HepG2 (cell line): Measurements from ENCODE around the gene PSMD1. TPM values are rescaled to one million over a fixed set of nuclear protein-coding genes. Genes with fewer than 3 reads are reported as not detected.

Experiments used
- ERF ChIP-seq: IDR thresholded peaks from 2 replicates; pipeline ENCODE4 v1.6.1; 2018; ENCODE audit warnings: missing biosample characterization, missing genetic modification reagents
- FOXA1 ChIP-seq, 2 experiments: fragments of 450-650 bp in 1 of 2; sonication (generic) in 1 of 2; formaldehyde crosslinking in 1 of 2; IDR thresholded peaks; 2 replicates each; pipeline versions ENCODE4 v1.4.0 to v1.6.1; 2016 to 2020; ENCODE audit warnings: missing genetic modification reagents in 1 of 2
- GFI1 ChIP-seq: sonication (generic); formaldehyde crosslinking; IDR thresholded peaks from 2 replicates; pipeline ENCODE4 v1.5.0; 2020; ENCODE audit warnings: missing genetic modification reagents, mild to moderate bottlenecking, borderline replicate concordance
- MIXL1 ChIP-seq: IDR thresholded peaks from 2 replicates; pipeline ENCODE4 v1.6.1; 2016
- NCOR1 ChIP-seq: fragments of 200-600 bp; sonication (generic); IDR thresholded peaks from 2 replicates; pipeline ENCODE4 v1.7.0; 2017; ENCODE audit warnings: antibody characterized with exemption, low read length, borderline replicate concordance
- NFE2L2 ChIP-seq: fragments of 150-350 bp; IDR thresholded peaks from 2 replicates; pipeline ENCODE4 v1.6.1; 2014; ENCODE audit warnings: low read length
- RNF2 ChIP-seq: fragments of 450-650 bp; conservative IDR thresholded peaks from 2 replicates; pipeline ENCODE4 v1.6.1; 2016; ENCODE audit warnings: low read depth
- SOX13 ChIP-seq, 3 experiments: fragments of 450-650 bp in 1 of 3; sonication (generic) in 1 of 3; formaldehyde crosslinking in 1 of 3; IDR thresholded peaks in 2 of 3; conservative IDR thresholded peaks in 1 of 3; 2 replicates each; pipeline versions ENCODE4 v1.5.0 to v1.6.1; 2016 to 2020; ENCODE audit warnings: antibody characterized with exemption in 1 of 3, mild to moderate bottlenecking in 1 of 3, missing compliant biosample characterization in 1 of 3, missing genetic modification reagents in 1 of 3, moderate library complexity in 1 of 3
- SP4 ChIP-seq: sonication (generic); formaldehyde crosslinking; IDR thresholded peaks from 2 replicates; pipeline ENCODE4 v1.8.1; 2023; ENCODE audit warnings: mild to moderate bottlenecking, missing genetic modification reagents
- TBX2 ChIP-seq: sonication (generic); formaldehyde crosslinking; IDR thresholded peaks from 2 replicates; pipeline ENCODE4 v1.5.0; 2020; ENCODE audit warnings: missing genetic modification reagents, mild to moderate bottlenecking, borderline replicate concordance
- ZNF546 ChIP-seq: sonication (generic); formaldehyde crosslinking; conservative IDR thresholded peaks from 2 replicates; pipeline ENCODE4 v1.8.1; 2023; ENCODE audit warnings: mild to moderate bottlenecking, missing genetic modification reagents
- ZNF878 ChIP-seq: sonication (generic); formaldehyde crosslinking; IDR thresholded peaks from 2 replicates; pipeline ENCODE4 v1.8.1; 2023; ENCODE audit warnings: mild to moderate bottlenecking, missing genetic modification reagents, moderate library complexity
- polyA plus RNA-seq, 8 experiments: library from polyadenylated mRNA; depleted of rRNA in 3 of 8; stranded (reverse) in 7 of 8; unstranded in 1 of 8; fragments of >200 nt; fragmentation: Illumina TruSeq in 4 of 8; extraction: Trizol in 4 of 8; gene quantifications; 2 replicates each; pipeline versions ENCODE4 v1.2.1 to v1.2.3, GENCODE V29; 2011 to 2016; ENCODE audit warnings: low read depth in 4 of 8, missing spikeins in 1 of 8, mixed read lengths in 1 of 8; ENCODE audit not compliant: insufficient read depth in 1 of 8
- total RNA-seq, 5 experiments: library from RNA; depleted of rRNA; stranded (reverse); fragments of >200 nt; fragmentation: Illumina TruSeq; extraction: Trizol; gene quantifications; 2 replicates each; pipeline ENCODE4 v1.2.3, GENCODE V29; 2016; ENCODE audit warnings: low read depth in 1 of 5
- TF ChIP-seq, protein P1 (sequence below): sonication (generic); formaldehyde crosslinking; IDR thresholded peaks from 2 replicates; pipeline ENCODE4 v1.4.0; 2020; ENCODE audit warnings: missing genetic modification reagents
- TF ChIP-seq, protein P2 (sequence below): sonication (generic); formaldehyde crosslinking; IDR thresholded peaks from 2 replicates; pipeline ENCODE4 v1.4.0; 2020; ENCODE audit warnings: missing genetic modification reagents
- TF ChIP-seq, protein P3 (sequence below): IDR thresholded peaks from 2 replicates; pipeline ENCODE4 v1.4.0; 2020; ENCODE audit warnings: mild to moderate bottlenecking, missing genetic modification reagents
- TF ChIP-seq, protein P4 (sequence below): sonication (generic); formaldehyde crosslinking; IDR thresholded peaks from 2 replicates; pipeline ENCODE4 v1.4.0; 2020; ENCODE audit warnings: mild to moderate bottlenecking, missing genetic modification reagents, borderline replicate concordance

The PSMD1 gene
- total and polyA plus RNA-seq, 2 of the 13 experiments (the other 11 are each of a cell fraction or from before 2014, with no cell fraction given): 136 to 191 TPM

DNA sequence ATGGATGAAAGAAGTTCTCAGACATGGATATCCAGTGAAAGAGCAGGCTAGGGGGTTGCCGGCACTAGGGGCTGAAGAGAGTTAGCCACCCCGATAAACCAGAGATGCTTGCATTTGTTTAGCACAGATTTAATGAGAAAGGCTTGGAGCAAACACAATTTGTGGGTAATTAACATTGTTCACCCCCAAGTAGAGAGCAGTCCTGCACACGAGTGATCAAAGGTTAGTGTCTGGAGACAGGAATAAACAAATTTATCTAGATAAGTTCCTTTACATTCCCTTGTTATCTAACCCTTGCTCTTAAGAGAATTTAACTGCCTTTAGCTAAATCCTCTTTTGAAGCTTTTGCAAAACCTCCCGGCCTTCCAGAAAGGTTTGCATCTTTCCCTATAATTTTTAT, 44.3 kb downstream of the PSMD1 start (continued):
- TF ChIP-seq, protein P1, sequence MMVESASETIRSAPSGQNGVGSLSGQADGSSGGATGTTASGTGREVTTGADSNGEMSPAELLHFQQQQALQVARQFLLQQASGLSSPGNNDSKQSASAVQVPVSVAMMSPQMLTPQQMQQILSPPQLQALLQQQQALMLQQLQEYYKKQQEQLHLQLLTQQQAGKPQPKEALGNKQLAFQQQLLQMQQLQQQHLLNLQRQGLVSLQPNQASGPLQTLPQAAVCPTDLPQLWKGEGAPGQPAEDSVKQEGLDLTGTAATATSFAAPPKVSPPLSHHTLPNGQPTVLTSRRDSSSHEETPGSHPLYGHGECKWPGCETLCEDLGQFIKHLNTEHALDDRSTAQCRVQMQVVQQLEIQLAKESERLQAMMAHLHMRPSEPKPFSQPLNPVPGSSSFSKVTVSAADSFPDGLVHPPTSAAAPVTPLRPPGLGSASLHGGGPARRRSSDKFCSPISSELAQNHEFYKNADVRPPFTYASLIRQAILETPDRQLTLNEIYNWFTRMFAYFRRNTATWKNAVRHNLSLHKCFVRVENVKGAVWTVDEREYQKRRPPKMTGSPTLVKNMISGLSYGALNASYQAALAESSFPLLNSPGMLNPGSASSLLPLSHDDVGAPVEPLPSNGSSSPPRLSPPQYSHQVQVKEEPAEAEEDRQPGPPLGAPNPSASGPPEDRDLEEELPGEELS (CRISPR knock-in tag): peak; percentile 63
- TF ChIP-seq SP4: no peak
- no peak for TF ChIP-seq ERF (CRISPR knock-in tag)
- TF ChIP-seq TBX2 (CRISPR knock-in tag): peak; percentile 25; the same call in 1 of the 2 replicates
- TF ChIP-seq, protein P2, sequence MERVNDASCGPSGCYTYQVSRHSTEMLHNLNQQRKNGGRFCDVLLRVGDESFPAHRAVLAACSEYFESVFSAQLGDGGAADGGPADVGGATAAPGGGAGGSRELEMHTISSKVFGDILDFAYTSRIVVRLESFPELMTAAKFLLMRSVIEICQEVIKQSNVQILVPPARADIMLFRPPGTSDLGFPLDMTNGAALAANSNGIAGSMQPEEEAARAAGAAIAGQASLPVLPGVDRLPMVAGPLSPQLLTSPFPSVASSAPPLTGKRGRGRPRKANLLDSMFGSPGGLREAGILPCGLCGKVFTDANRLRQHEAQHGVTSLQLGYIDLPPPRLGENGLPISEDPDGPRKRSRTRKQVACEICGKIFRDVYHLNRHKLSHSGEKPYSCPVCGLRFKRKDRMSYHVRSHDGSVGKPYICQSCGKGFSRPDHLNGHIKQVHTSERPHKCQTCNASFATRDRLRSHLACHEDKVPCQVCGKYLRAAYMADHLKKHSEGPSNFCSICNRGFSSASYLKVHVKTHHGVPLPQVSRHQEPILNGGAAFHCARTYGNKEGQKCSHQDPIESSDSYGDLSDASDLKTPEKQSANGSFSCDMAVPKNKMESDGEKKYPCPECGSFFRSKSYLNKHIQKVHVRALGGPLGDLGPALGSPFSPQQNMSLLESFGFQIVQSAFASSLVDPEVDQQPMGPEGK: peak; percentile 57
- TF ChIP-seq NFE2L2: no peak
- TF ChIP-seq FOXA1 (IDR thresholded peaks at IDR 0.05): no peak
- peak; percentile 18; the same call in 1 of the 2 replicates for TF ChIP-seq FOXA1 (CRISPR knock-in tag; IDR thresholded peaks at IDR 0.05)
- TF ChIP-seq, protein P3, sequence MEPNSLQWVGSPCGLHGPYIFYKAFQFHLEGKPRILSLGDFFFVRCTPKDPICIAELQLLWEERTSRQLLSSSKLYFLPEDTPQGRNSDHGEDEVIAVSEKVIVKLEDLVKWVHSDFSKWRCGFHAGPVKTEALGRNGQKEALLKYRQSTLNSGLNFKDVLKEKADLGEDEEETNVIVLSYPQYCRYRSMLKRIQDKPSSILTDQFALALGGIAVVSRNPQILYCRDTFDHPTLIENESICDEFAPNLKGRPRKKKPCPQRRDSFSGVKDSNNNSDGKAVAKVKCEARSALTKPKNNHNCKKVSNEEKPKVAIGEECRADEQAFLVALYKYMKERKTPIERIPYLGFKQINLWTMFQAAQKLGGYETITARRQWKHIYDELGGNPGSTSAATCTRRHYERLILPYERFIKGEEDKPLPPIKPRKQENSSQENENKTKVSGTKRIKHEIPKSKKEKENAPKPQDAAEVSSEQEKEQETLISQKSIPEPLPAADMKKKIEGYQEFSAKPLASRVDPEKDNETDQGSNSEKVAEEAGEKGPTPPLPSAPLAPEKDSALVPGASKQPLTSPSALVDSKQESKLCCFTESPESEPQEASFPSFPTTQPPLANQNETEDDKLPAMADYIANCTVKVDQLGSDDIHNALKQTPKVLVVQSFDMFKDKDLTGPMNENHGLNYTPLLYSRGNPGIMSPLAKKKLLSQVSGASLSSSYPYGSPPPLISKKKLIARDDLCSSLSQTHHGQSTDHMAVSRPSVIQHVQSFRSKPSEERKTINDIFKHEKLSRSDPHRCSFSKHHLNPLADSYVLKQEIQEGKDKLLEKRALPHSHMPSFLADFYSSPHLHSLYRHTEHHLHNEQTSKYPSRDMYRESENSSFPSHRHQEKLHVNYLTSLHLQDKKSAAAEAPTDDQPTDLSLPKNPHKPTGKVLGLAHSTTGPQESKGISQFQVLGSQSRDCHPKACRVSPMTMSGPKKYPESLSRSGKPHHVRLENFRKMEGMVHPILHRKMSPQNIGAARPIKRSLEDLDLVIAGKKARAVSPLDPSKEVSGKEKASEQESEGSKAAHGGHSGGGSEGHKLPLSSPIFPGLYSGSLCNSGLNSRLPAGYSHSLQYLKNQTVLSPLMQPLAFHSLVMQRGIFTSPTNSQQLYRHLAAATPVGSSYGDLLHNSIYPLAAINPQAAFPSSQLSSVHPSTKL (CRISPR knock-in tag): 0 out of 2 replicates have a peak, but pooled peaks have one; percentile 29
- TF ChIP-seq, protein P4, sequence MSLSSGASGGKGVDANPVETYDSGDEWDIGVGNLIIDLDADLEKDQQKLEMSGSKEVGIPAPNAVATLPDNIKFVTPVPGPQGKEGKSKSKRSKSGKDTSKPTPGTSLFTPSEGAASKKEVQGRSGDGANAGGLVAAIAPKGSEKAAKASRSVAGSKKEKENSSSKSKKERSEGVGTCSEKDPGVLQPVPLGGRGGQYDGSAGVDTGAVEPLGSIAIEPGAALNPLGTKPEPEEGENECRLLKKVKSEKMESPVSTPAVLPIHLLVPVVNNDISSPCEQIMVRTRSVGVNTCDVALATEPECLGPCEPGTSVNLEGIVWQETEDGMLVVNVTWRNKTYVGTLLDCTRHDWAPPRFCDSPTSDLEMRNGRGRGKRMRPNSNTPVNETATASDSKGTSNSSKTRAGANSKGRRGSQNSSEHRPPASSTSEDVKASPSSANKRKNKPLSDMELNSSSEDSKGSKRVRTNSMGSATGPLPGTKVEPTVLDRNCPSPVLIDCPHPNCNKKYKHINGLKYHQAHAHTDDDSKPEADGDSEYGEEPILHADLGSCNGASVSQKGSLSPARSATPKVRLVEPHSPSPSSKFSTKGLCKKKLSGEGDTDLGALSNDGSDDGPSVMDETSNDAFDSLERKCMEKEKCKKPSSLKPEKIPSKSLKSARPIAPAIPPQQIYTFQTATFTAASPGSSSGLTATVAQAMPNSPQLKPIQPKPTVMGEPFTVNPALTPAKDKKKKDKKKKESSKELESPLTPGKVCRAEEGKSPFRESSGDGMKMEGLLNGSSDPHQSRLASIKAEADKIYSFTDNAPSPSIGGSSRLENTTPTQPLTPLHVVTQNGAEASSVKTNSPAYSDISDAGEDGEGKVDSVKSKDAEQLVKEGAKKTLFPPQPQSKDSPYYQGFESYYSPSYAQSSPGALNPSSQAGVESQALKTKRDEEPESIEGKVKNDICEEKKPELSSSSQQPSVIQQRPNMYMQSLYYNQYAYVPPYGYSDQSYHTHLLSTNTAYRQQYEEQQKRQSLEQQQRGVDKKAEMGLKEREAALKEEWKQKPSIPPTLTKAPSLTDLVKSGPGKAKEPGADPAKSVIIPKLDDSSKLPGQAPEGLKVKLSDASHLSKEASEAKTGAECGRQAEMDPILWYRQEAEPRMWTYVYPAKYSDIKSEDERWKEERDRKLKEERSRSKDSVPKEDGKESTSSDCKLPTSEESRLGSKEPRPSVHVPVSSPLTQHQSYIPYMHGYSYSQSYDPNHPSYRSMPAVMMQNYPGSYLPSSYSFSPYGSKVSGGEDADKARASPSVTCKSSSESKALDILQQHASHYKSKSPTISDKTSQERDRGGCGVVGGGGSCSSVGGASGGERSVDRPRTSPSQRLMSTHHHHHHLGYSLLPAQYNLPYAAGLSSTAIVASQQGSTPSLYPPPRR: peak; percentile 51; the same call in 1 of the 2 replicates
- TF ChIP-seq GFI1 (CRISPR knock-in tag): peak; percentile 99
- TF ChIP-seq ZNF878 (CRISPR knock-in tag): peak; percentile 56; the same call in 1 of the 2 replicates
- no peak for TF ChIP-seq SOX13 (IDR thresholded peaks at IDR 0.05)
- peak in 1 of 2 experiments; percentile 54; a peak in 2 of 4 replicates for TF ChIP-seq SOX13 (CRISPR knock-in tag; conservative IDR thresholded peaks at IDR 0.05 in 1 of 2, IDR thresholded peaks at IDR 0.05 in 1 of 2)
- TF ChIP-seq RNF2: no peak
- 0 out of 2 replicates have a peak, but pooled peaks have one; percentile 28 for TF ChIP-seq NCOR1
- no peak for TF ChIP-seq ZNF546 (CRISPR knock-in tag)
- peak; percentile 58; the same call in 1 of the 2 replicates for TF ChIP-seq MIXL1 (CRISPR knock-in tag)
